Measurements from ENCODE around the gene GNB1L.

GRCh38 chr22:19872779-19873137 lies 18.1 kb upstream of the GNB1L start:
- TF ChIP-seq POLR2AphosphoS5 (IDR thresholded peaks at IDR 0.05; ENCODE audit: borderline replicate concordance, low read depth, low read length): no peak
- no peak for TF ChIP-seq EZH2 (IDR thresholded peaks at IDR 0.05)
- no peak for TF ChIP-seq FOXP2 (optimal IDR thresholded peaks at IDR 0.05; ENCODE audit: control extremely low read depth, extremely low read length, insufficient read depth)

Measured in SK-N-MC (cell line).